ENCODE results near the gene CCL1.

DNA sequence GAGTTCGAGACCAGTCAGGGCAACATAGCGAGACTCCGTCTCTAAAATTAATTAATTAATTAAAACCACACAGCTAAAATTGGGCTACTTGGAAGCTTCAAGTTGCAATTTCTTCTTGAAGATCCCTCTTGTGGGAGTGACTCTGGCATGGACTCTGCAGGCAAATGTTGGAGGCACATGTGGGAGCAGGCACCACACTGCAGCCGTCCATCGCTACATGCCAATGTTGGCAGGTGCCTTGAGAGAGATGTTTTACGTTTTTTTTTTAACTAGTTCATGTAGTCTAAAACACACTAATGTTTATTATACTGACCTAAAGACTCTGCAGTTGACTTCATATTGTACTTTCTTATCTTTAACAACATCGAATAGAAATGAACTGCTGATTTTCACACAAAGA lies 51.7 kb downstream of the CCL1 start:
- TF ChIP-seq ZNF561 (CRISPR knock-in tag; conservative IDR thresholded peaks at IDR 0.05) (no peak), SMAD2 (IDR thresholded peaks at IDR 0.05; ENCODE audit: low read depth, low read length) (no peak), HDGF (IDR thresholded peaks at IDR 0.05) (no peak), SREBF2 (CRISPR knock-in tag; IDR thresholded peaks at IDR 0.05) (no peak), POLR2A (conservative IDR thresholded peaks at IDR 0.05) (no peak)

Measured in K562 (cell line).